Renal pelvis (tissue), 12 donors: ENCODE measurements around the gene TRA2A. TPM values are rescaled to one million over a fixed set of nuclear protein-coding genes. Genes with fewer than 3 reads are reported as not detected.

Experiments
- DNase-seq: peaks from one replicate; pipeline ENCODE4 v3.0.0-alpha.2; 2013
- long read RNA-seq, 16 experiments: transcript quantifications; one replicate each; lab custom pipeline, GENCODE V29; 2026
- polyA plus RNA-seq, 3 donors: library from polyadenylated mRNA; unstranded; fragments of 120-200 nt; gene quantifications; one replicate each; pipeline ENCODE4 v1.2.1, GENCODE V29; 2013; ENCODE audit not compliant: insufficient read length in 3 of 3

The TRA2A gene
- polyA plus RNA-seq: 100 to 1,000 TPM; 149 to 266 (median 235) TPM
- long read RNA-seq, donor 1, transcript TRA2A-201 (8 exons, 1,845 nt): major isoform, 17 of 44 reads
- long read RNA-seq, donor 1, transcript TRA2A-206 (3 exons, 661 nt): minor isoform, 5 of 44 reads
- long read RNA-seq, donor 1, partial matches to known transcripts: 19 of 44 reads
- long read RNA-seq, donor 1, other reads (novel, unspliced or antisense): 0 of 44 reads
- long read RNA-seq, donor 2, transcript TRA2A-201 (8 exons, 1,845 nt): major isoform, 17 of 273 reads
- long read RNA-seq, donor 2, partial matches to known transcripts: 249 of 273 reads
- long read RNA-seq, donor 2, other reads (novel, unspliced or antisense): 0 of 273 reads
- long read RNA-seq, donor 3, transcript TRA2A-206 (3 exons, 661 nt): minor isoform, 9 of 36 reads
- long read RNA-seq, donor 3, transcript TRA2A-201 (8 exons, 1,845 nt): major isoform, 13 of 36 reads
- long read RNA-seq, donor 3, partial matches to known transcripts: 10 of 36 reads
- long read RNA-seq, donor 3, other reads (novel, unspliced or antisense): 0 of 36 reads
- long read RNA-seq, donor 4, transcript TRA2A-206 (3 exons, 661 nt): minor isoform, 9 of 392 reads
- long read RNA-seq, donor 4, transcript TRA2A-201 (8 exons, 1,845 nt): major isoform, 11 of 392 reads
- long read RNA-seq, donor 4, partial matches to known transcripts: 360 of 392 reads
- long read RNA-seq, donor 4, other reads (novel, unspliced or antisense): 9 of 392 reads
- long read RNA-seq, donor 5, transcript TRA2A-201 (8 exons, 1,845 nt): major isoform, 7 of 24 reads
- long read RNA-seq, donor 5, partial matches to known transcripts: 11 of 24 reads
- long read RNA-seq, donor 5, other reads (novel, unspliced or antisense): 0 of 24 reads
- long read RNA-seq, donor 6, transcript TRA2A-206 (3 exons, 661 nt): minor isoform, 5 of 310 reads
- long read RNA-seq, donor 6, transcript TRA2A-201 (8 exons, 1,845 nt): major isoform, 14 of 310 reads
- long read RNA-seq, donor 6, partial matches to known transcripts: 287 of 310 reads
- long read RNA-seq, donor 6, other reads (novel, unspliced or antisense): 0 of 310 reads
- long read RNA-seq, donor 7, transcript TRA2A-201 (8 exons, 1,845 nt): major isoform, 20 of 47 reads
- long read RNA-seq, donor 7, partial matches to known transcripts: 22 of 47 reads
- long read RNA-seq, donor 7, other reads (novel, unspliced or antisense): 0 of 47 reads
- long read RNA-seq, donor 8, transcript TRA2A-201 (8 exons, 1,845 nt): major isoform, 6 of 12 reads
- long read RNA-seq, donor 8, transcript TRA2A-206 (3 exons, 661 nt): minor isoform, 5 of 12 reads
- long read RNA-seq, donor 8, partial matches to known transcripts: 0 of 12 reads
- long read RNA-seq, donor 8, other reads (novel, unspliced or antisense): 0 of 12 reads
- long read RNA-seq, donor 9, transcript TRA2A-201 (8 exons, 1,845 nt): major isoform, 19 of 41 reads
- long read RNA-seq, donor 9, transcript TRA2A-206 (3 exons, 661 nt): minor isoform, 5 of 41 reads
- long read RNA-seq, donor 9, partial matches to known transcripts: 14 of 41 reads
- long read RNA-seq, donor 9, other reads (novel, unspliced or antisense): 0 of 41 reads
- long read RNA-seq, donor 10, transcript TRA2A-201 (8 exons, 1,845 nt): major isoform, 12 of 48 reads
- long read RNA-seq, donor 10, partial matches to known transcripts: 33 of 48 reads
- long read RNA-seq, donor 10, other reads (novel, unspliced or antisense): 0 of 48 reads
- long read RNA-seq, donor 11, transcript TRA2A-201 (8 exons, 1,845 nt): major isoform, 5 of 22 reads
- long read RNA-seq, donor 11, partial matches to known transcripts: 11 of 22 reads
- long read RNA-seq, donor 11, other reads (novel, unspliced or antisense): 0 of 22 reads
- long read RNA-seq, donor 12, transcript TRA2A-206 (3 exons, 661 nt): minor isoform, 7 of 116 reads
- long read RNA-seq, donor 12, transcript TRA2A-201 (8 exons, 1,845 nt): major isoform, 28 of 116 reads
- long read RNA-seq, donor 12, partial matches to known transcripts: 68 of 116 reads
- long read RNA-seq, donor 12, other reads (novel, unspliced or antisense): 7 of 116 reads
- long read RNA-seq, donor 13, transcript TRA2A-201 (8 exons, 1,845 nt): major isoform, 8 of 57 reads
- long read RNA-seq, donor 13, transcript TRA2A-206 (3 exons, 661 nt): minor isoform, 6 of 57 reads
- long read RNA-seq, donor 13, partial matches to known transcripts: 40 of 57 reads
- long read RNA-seq, donor 13, other reads (novel, unspliced or antisense): 0 of 57 reads
- long read RNA-seq, donor 14, transcript TRA2A-206 (3 exons, 661 nt): minor isoform, 8 of 385 reads
- long read RNA-seq, donor 14, transcript TRA2A-201 (8 exons, 1,845 nt): major isoform, 21 of 385 reads
- long read RNA-seq, donor 14, partial matches to known transcripts: 351 of 385 reads
- long read RNA-seq, donor 14, other reads (novel, unspliced or antisense): 0 of 385 reads
- long read RNA-seq, donor 15, transcript TRA2A-201 (8 exons, 1,845 nt): major isoform, 10 of 516 reads
- long read RNA-seq, donor 15, transcript TRA2A-206 (3 exons, 661 nt): minor isoform, 7 of 516 reads
- long read RNA-seq, donor 15, partial matches to known transcripts: 495 of 516 reads
- long read RNA-seq, donor 15, other reads (novel, unspliced or antisense): 0 of 516 reads
- long read RNA-seq, donor 16, transcript TRA2A-201 (8 exons, 1,845 nt): major isoform, 21 of 298 reads
- long read RNA-seq, donor 16, partial matches to known transcripts: 270 of 298 reads
- long read RNA-seq, donor 16, other reads (novel, unspliced or antisense): 0 of 298 reads

GRCh38 chr7:23531794-23532489 lies at the start of gene TRA2A:
Gene TRA2A, minus strand, starts transcription at chr7:23531981. Its CDS starts 157 bp downstream, at chr7:23531824.
- peak; percentile 96 for DNase-seq

- peak; percentile 67 for DNase-seq
These were observed 38.9 kb upstream of the TRA2A start for GRCh38 chr7:23570592-23571200.

GRCh38 chr7:23558303-23558702 lies 26.5 kb upstream of the TRA2A start:
- DNase-seq: no peak

- DNase-seq: no peak
These were observed 15.9 kb upstream of the TRA2A start for GRCh38 chr7:23547662-23548061.

- DNase-seq: peak; percentile 91
These were observed 15.3 kb upstream of the TRA2A start for GRCh38 chr7:23546897-23547572.

GRCh38 chr7:23545493-23545892 lies 13.7 kb upstream of the TRA2A start:
- DNase-seq: no peak

- no peak for DNase-seq
These were observed 13.2 kb upstream of the TRA2A start for GRCh38 chr7:23544913-23545354.

- no peak for DNase-seq
These were observed 11.0 kb upstream of the TRA2A start for GRCh38 chr7:23542752-23543151.

- no peak for DNase-seq
These were observed 7.7 kb upstream of the TRA2A start for GRCh38 chr7:23539494-23539907.

GRCh38 chr7:23538301-23538700 lies 6.5 kb upstream of the TRA2A start:
- no peak for DNase-seq

- DNase-seq: no peak
These were observed 1.4 kb upstream of the TRA2A start for GRCh38 chr7:23533238-23533604.

GRCh38 chr7:23532490-23533237 lies 883 bp upstream of the TRA2A start:
- DNase-seq: no peak

GRCh38 chr7:23531050-23531793 lies 559 bp downstream of the TRA2A start:
- peak; percentile 52 for DNase-seq

- peak; percentile 69 for DNase-seq
These were observed 1.4 kb downstream of the TRA2A start for GRCh38 chr7:23530405-23530804.

GRCh38 chr7:23529262-23529859 lies 2.4 kb downstream of the TRA2A start:
- no peak for DNase-seq
